ENCODE results near the gene FGD6.
A peak's percentile ranks its signal among the peaks of the same experiment; 100 is the strongest.

The FGD6 gene

DNA sequence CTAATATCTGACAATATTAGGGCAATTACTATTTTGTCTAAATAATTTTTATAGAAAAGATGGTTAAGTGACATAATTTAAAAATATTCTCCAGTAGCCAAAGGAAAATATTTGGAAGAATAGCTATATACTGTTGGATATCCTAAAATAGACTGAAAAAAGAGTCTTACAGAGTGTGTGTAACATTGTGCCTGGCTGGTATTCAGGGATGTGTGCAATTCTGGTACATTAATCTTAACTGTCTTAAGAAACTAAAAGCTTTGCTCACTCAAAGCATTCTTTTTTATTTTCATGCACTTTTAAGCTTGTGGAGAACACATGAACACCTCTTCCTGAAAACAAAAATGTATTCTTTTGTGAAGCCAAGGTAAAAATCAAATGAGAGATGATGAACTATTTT, 133.8 kb downstream of the FGD6 start:
- no peak overlapping the region for H3K4me3 ChIP-seq (ENCODE audit: low read depth, low read length)
- in situ Hi-C loops (cut with HindIII; ENCODE audit: low sequenced_read_pairs), result no loop called here
- TF ChIP-seq, protein P1, sequence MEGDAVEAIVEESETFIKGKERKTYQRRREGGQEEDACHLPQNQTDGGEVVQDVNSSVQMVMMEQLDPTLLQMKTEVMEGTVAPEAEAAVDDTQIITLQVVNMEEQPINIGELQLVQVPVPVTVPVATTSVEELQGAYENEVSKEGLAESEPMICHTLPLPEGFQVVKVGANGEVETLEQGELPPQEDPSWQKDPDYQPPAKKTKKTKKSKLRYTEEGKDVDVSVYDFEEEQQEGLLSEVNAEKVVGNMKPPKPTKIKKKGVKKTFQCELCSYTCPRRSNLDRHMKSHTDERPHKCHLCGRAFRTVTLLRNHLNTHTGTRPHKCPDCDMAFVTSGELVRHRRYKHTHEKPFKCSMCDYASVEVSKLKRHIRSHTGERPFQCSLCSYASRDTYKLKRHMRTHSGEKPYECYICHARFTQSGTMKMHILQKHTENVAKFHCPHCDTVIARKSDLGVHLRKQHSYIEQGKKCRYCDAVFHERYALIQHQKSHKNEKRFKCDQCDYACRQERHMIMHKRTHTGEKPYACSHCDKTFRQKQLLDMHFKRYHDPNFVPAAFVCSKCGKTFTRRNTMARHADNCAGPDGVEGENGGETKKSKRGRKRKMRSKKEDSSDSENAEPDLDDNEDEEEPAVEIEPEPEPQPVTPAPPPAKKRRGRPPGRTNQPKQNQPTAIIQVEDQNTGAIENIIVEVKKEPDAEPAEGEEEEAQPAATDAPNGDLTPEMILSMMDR (IDR thresholded peaks at IDR 0.05; ENCODE audit: low read depth, low read length, missing control alignments), result no peak
- no peak for DNase-seq (ENCODE audit: low read depth)

DNA sequence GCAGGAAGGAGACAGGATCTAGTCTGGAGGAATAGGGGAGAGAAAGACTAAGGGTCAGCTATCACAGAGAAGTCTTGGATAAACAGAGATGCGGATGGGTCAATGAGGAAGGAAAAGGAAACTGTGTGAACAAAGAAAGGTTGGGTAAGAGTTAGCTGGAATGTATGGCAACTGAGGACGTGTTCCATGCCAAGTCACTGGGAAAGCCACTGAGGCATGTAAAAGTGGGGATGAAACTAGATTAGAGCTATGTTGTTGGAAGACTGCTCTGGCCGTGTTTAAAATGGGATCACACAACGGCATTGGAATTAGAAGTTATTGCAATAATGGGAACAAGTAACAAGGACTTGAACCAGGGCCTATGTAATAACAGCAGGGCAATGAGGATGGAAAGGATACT, 139.9 kb downstream of the FGD6 start:
- no peak overlapping the region for H3K4me3 ChIP-seq (ENCODE audit: low read depth, low read length)
- DNase-seq (ENCODE audit: low read depth), result no peak
- TF ChIP-seq, protein P1 (IDR thresholded peaks at IDR 0.05; ENCODE audit: low read depth, low read length, missing control alignments), result no peak
- in situ Hi-C loops (cut with HindIII; ENCODE audit: low sequenced_read_pairs), result no loop called here

DNA sequence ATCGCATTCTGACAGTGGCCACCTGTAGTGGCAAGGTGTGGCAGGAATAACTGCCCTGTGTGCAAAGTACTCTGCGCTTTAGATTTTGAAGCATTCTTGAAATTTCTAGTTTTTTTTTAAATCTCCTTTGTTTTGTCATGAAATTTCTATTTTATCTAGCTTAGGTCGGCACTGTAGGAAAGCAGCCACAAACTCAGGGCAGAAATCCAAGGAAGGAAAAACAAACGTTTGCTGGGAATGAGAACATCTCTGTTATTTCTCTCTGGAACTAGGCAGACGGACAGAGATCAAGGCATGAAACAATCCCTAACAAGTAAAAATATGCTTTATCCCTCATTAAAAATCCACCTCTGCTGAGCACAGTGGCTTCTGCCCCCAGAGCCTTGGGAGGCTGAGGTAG, 142.5 kb downstream of the FGD6 start:
- TF ChIP-seq, protein P1 (IDR thresholded peaks at IDR 0.05; ENCODE audit: low read depth, low read length, missing control alignments), result no peak
- peak; percentile 79 for DNase-seq (ENCODE audit: low read depth)
- no peak overlapping the region for H3K4me3 ChIP-seq (ENCODE audit: low read depth, low read length)
- in situ Hi-C loops (cut with HindIII; ENCODE audit: low sequenced_read_pairs), result no loop called here

DNA sequence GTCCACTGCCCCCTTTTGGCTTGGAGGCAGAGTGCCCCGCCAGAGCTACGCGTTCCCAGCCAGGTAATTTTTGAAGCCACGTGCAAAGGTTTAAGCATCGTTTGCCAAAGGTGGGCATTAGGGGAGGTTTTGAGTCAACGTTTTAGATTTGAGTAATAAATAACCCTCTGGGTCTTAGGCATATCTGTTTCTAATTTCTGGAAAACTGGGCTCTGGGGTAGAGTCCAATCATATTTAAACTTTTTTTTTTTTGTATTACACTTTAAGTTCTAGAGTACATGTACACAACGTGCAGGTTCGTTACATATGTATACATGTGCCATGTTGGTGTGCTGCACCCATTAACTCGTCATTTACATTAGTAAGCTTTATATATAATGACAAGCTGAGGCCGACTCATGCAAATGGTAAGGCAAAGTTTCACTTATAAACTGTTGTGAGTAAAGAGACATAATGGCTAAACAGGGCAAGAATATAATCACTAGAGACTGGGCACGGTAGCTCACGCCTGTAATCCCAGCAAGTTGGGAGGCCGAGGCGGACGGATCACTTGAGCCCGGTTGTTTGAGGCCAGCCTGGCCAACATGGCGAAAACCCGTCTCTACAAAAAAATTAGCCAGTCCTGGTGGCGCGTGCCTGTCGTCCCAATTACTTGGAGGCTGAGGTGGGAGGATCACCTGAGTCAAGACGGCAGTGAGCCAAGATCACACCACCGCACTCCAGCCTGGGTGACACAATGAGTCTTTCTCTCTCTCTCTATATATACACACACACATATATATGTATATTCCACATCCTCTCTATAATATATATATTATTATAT, 143.4 kb downstream of the FGD6 start:
- in situ Hi-C loops (cut with HindIII; ENCODE audit: low sequenced_read_pairs), result no loop called here
- TF ChIP-seq, protein P1 (IDR thresholded peaks at IDR 0.05; ENCODE audit: low read depth, low read length, missing control alignments), result peak; percentile 90
- no peak for DNase-seq (ENCODE audit: low read depth)
- H3K4me3 ChIP-seq (ENCODE audit: low read depth, low read length), result peak overlapping the region; percentile 90

DNA sequence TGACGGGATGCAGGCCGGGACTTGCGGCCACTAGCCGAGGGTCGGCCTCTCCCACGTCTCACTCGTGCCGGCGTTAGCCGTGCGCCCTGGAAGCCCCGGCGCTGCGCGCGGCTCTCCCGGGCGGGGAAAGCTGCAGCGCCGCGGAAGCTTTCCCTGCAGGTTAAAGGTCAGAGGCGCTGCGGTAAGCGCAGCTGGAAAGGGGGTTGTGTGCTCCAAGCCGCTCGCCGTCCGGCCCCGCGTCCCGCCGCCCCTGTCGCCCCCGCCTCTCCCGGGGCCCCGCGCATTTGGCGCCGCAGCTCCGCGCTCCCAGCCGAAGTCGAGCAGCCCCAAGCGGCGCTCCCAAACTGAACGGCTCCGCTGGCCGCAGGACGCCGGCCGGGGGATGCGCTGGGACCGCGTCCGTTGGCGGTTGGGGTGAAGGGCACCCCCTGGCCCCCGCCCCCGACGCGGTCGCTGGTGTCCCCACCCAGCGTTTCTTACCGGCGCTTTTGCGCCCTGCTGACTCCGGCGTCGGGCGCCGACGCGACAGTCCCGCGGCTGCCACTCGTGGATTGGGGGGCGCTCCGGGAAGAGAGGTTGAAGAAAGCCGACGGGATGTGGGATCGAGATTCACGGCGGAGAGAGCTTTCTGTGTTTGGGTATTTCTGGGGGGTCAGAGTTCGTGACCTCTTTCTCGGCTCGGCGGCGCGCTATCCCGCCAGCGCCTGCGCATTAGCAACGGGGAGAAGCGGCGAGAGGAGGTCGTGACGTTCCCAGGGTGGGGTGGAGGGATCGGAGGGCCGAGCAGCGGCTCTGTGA, 144.2 kb downstream of the FGD6 start, which contains the start of gene NR2C1:
NR2C1 (minus strand) TSS at position 719 of the 798 bp plus-strand sequence. CDS start 6,234 bp downstream, outside the sequence.
- TF ChIP-seq, protein P1 (IDR thresholded peaks at IDR 0.05; ENCODE audit: low read depth, low read length, missing control alignments), result no peak

DNA sequence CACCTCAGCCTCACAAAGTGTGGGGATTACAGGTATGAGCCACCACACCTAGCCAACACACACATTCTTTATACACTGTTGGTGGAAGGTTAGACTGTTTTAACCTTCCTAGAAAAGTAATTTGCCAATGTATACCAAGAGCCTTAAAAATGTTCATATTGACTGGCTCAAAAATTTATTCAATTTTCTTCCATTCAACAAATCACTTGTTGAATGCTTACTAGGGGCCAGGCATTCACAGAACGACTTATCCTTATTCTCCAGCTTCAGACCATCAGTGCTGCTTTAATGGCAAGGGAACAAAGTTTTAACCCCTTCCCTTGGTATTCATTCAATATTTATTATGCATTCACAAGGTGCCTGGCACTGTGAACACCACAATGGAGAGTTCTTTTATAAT, 146.9 kb downstream of the FGD6 start:
- no peak for DNase-seq (ENCODE audit: low read depth)
- in situ Hi-C loops (cut with HindIII; ENCODE audit: low sequenced_read_pairs), result no loop called here
- TF ChIP-seq, protein P1 (IDR thresholded peaks at IDR 0.05; ENCODE audit: low read depth, low read length, missing control alignments), result no peak
- H3K4me3 ChIP-seq (ENCODE audit: low read depth, low read length), result no peak overlapping the region

More for the DNA sequence above, 144.2 kb downstream of the FGD6 start, which contains the start of gene NR2C1:
- DNase-seq (ENCODE audit: low read depth), result peak; percentile 75
- H3K4me3 ChIP-seq (ENCODE audit: low read depth, low read length), result peak within 1 kb of the TSS; percentile 90
- in situ Hi-C loops (cut with HindIII; ENCODE audit: low sequenced_read_pairs), result no loop called here
